ENCODE results near the gene SLC8A1.

GRCh38 chr2:40220177-40220925 is 231.5 kb downstream of the SLC8A1 start:
- TF ChIP-seq POLR2AphosphoS5 (IDR thresholded peaks at IDR 0.05) (peak in 1 of 2 donors; percentile 49), POLR2A (IDR thresholded peaks at IDR 0.05) (no peak)

All from upper lobe of left lung (tissue), 4 donors.